ENCODE results near the gene TTLL9. TPM values are rescaled to one million over a fixed set of nuclear protein-coding genes. Genes with fewer than 3 reads are reported as not detected.

The TTLL9 gene
- total RNA-seq, 1 donor, result 0.09 TPM

GRCh38 chr20:31881945-31882344, 11.5 kb downstream of the TTLL9 start:
- DNase-seq (ENCODE audit: low read depth), result no peak
- no peak overlapping the region for H3K4me3 ChIP-seq (ENCODE audit: low read depth, low read length)
- no peak for TF ChIP-seq CTCF (IDR thresholded peaks at IDR 0.05; ENCODE audit: insufficient read depth, low read length)

- TF ChIP-seq CTCF (IDR thresholded peaks at IDR 0.05; ENCODE audit: insufficient read depth, low read length), result no peak
- no peak overlapping the region for H3K4me3 ChIP-seq (ENCODE audit: low read depth, low read length)
- no peak for DNase-seq (ENCODE audit: low read depth)
Measured at GRCh38 chr20:31883829-31884228, 13.4 kb downstream of the TTLL9 start.

- DNase-seq (ENCODE audit: low read depth), result no peak
- no peak for TF ChIP-seq CTCF (IDR thresholded peaks at IDR 0.05; ENCODE audit: insufficient read depth, low read length)
- no peak overlapping the region for H3K4me3 ChIP-seq (ENCODE audit: low read depth, low read length)
Measured at GRCh38 chr20:31890646-31891045, 20.2 kb downstream of the TTLL9 start.

GRCh38 chr20:31894980-31895675, 24.7 kb downstream of the TTLL9 start:
- DNase-seq (ENCODE audit: low read depth), result peak; percentile 81
- TF ChIP-seq CTCF (IDR thresholded peaks at IDR 0.05; ENCODE audit: insufficient read depth, low read length), result no peak
- no peak overlapping the region for H3K4me3 ChIP-seq (ENCODE audit: low read depth, low read length)

GRCh38 chr20:31896049-31896448, 25.6 kb downstream of the TTLL9 start:
- TF ChIP-seq CTCF (IDR thresholded peaks at IDR 0.05; ENCODE audit: insufficient read depth, low read length), result no peak
- H3K4me3 ChIP-seq (ENCODE audit: low read depth, low read length), result no peak overlapping the region
- no peak for DNase-seq (ENCODE audit: low read depth)

GRCh38 chr20:31897541-31897940, 27.1 kb downstream of the TTLL9 start:
- no peak for TF ChIP-seq CTCF (IDR thresholded peaks at IDR 0.05; ENCODE audit: insufficient read depth, low read length)
- no peak overlapping the region for H3K4me3 ChIP-seq (ENCODE audit: low read depth, low read length)
- DNase-seq (ENCODE audit: low read depth), result no peak

- no peak for TF ChIP-seq CTCF (IDR thresholded peaks at IDR 0.05; ENCODE audit: insufficient read depth, low read length)
- DNase-seq (ENCODE audit: low read depth), result no peak
- no peak overlapping the region for H3K4me3 ChIP-seq (ENCODE audit: low read depth, low read length)
Measured at GRCh38 chr20:31901615-31902014, 31.2 kb downstream of the TTLL9 start.

Measured in fibroblast of the aortic adventitia (primary cell).